Activated naive CD4-positive, alpha-beta T cell treated with anti-CD3 and anti-CD28 coated beads, Interleukin-2, amount 10 ng/mL, durations not matched to agents 5 hours and 36 hours (primary cell): Measurements from ENCODE around the gene TNFSF12. TPM values are rescaled to one million over a fixed set of nuclear protein-coding genes. Genes with fewer than 3 reads are reported as not detected.

Experiments
- total RNA-seq, 2 experiments: library from RNA; stranded (reverse); gene quantifications; one replicate each; pipeline ENCODE4 v1.2.3, GENCODE V29; 2021

TNFSF12 gene, protein sequence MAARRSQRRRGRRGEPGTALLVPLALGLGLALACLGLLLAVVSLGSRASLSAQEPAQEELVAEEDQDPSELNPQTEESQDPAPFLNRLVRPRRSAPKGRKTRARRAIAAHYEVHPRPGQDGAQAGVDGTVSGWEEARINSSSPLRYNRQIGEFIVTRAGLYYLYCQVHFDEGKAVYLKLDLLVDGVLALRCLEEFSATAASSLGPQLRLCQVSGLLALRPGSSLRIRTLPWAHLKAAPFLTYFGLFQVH
- 100 to 1,000 TPM; 100 to 103 TPM for total RNA-seq

DNA sequence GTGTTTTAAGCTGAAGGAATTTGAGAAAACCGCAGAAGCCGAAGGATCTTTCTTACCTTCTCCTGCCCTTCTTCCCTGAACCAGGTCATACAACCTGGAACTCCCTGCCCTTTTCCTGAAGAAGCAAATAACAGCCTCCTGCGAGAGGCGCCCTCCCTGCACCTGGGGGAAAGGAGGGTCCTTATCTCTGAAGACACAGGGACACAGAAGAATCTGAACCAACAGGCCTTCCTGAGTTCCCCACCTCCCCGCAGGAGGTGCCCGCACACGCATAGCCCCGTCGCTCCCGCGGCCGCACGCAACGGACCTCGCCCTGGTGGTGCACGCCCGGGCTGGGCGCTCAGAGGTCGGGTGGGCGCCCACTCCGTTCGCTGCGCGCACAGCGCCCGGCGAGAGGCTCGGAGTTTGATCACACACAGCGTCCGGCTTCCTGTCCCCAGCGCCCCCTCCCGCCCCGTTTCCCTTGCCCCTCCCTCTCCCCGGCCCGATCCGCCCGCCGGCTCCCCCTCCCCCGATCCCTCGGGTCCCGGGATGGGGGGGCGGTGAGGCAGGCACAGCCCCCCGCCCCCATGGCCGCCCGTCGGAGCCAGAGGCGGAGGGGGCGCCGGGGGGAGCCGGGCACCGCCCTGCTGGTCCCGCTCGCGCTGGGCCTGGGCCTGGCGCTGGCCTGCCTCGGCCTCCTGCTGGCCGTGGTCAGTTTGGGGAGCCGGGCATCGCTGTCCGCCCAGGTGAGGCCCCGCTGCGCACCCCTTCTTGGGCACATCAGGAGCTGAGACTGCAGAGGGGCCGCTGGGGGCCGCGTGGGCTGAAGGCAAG is at the start of gene TNFSF12:
Gene TNFSF12, plus strand, starts transcription at position 474 of the 816 bp plus-strand sequence. Its CDS starts 96 bp downstream, at position 570.

DNA sequence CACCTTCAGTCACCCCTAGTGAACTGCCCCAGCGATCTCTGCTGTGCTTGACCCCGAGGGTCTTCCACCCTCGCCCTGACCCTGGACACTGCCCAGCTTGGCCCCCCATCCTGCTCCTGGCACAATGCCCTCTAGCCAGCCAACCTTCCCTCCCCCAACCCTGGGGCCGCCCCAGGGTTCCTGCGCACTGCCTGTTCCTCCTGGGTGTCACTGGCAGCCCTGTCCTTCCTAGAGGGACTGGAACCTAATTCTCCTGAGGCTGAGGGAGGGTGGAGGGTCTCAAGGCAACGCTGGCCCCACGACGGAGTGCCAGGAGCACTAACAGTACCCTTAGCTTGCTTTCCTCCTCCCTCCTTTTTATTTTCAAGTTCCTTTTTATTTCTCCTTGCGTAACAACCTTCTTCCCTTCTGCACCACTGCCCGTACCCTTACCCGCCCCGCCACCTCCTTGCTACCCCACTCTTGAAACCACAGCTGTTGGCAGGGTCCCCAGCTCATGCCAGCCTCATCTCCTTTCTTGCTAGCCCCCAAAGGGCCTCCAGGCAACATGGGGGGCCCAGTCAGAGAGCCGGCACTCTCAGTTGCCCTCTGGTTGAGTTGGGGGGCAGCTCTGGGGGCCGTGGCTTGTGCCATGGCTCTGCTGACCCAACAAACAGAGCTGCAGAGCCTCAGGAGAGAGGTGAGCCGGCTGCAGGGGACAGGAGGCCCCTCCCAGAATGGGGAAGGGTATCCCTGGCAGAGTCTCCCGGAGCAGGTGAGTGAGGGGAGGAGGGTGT is 9.9 kb downstream of the TNFSF12 start, which contains the start of gene TNFSF13:
Gene TNFSF13, plus strand, starts transcription at position 207 of the 776 bp plus-strand sequence. Its CDS starts 290 bp downstream, at position 497.

GRCh38 chr17:7561589-7562207 is 12.8 kb downstream of the TNFSF12 start, which contains the start of gene SENP3:
TSS of gene SENP3 (plus strand) at chr17:7561919. CDS start at chr17:7563077, 1,158 bp downstream.

DNA sequence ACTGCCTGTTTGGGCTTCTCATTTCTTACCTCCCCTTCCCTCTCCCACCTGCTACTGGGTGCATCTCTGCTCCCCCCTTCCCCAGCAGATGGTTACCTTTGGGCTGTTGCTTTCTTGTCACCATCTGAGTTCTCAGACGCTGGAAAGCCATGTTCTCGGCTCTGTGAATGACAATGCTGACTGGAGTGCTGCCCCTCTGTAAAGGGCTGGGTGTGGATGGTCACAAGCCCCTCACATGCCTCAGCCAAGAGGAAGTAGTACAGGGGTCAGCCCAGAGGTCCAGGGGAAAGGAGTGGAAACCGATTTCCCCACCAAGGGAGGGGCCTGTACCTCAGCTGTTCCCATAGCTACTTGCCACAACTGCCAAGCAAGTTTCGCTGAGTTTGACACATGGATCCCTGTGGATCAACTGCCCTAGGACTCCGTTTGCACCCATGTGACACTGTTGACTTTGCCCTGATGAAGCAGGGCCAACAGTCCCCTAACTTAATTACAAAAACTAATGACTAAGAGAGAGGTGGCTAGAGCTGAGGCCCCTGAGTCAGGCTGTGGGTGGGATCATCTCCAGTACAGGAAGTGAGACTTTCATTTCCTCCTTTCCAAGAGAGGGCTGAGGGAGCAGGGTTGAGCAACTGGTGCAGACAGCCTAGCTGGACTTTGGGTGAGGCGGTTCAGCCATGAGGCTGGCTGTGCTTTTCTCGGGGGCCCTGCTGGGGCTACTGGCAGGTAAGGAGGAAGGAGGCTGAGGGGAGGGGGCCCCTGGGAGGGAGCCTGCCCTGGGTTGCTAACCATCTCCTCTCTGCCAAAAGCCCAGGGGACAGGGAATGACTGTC is 30.4 kb downstream of the TNFSF12 start, which contains the start of gene CD68:
Gene CD68, plus strand, starts transcription at position 638 of the 833 bp plus-strand sequence. Its CDS starts 40 bp downstream, at position 678.

DNA sequence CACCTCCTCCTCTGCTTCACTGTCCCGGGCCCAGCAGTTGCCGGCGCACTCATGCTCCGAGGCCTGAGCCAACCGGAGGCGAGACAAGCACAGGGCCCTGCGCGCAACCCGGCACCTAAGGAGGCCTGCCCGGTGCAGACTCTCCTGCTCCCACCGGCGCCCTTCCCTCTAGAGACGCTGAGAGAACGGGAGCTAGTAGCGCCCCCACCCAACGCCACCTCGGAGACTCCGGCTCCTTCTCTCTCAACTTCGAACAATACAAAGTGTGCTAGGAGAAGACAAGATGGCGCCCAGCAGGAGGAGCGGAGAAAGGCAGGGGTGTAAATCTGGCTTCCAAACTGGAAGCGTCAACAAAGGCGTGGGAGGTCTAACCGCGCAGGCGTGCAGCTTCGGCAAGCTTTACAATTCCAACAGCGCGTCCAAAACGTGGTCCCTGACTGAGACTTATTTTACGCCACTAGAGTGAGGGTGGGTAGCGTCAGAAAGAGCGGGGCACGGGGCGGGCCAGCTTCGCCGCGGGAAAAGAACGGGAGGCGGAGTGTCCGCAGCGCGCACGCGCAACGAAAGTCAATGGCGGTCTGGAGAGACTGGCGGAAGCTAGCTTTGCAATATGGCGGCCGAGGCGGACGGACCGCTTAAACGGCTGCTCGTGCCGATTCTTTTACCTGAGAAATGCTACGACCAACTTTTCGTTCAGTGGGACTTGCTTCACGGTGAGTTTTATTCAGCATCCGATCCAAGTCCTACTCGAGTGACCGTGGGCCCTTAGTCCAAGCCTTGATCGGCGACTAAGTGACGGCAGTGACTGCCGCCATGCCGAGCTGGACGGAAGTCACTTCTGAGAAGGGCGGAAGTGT is 34.6 kb downstream of the TNFSF12 start, which contains the start of gene MPDU1:
Gene MPDU1, plus strand, starts transcription at position 600 of the 857 bp plus-strand sequence. Its CDS starts 11 bp downstream, at position 611.

DNA sequence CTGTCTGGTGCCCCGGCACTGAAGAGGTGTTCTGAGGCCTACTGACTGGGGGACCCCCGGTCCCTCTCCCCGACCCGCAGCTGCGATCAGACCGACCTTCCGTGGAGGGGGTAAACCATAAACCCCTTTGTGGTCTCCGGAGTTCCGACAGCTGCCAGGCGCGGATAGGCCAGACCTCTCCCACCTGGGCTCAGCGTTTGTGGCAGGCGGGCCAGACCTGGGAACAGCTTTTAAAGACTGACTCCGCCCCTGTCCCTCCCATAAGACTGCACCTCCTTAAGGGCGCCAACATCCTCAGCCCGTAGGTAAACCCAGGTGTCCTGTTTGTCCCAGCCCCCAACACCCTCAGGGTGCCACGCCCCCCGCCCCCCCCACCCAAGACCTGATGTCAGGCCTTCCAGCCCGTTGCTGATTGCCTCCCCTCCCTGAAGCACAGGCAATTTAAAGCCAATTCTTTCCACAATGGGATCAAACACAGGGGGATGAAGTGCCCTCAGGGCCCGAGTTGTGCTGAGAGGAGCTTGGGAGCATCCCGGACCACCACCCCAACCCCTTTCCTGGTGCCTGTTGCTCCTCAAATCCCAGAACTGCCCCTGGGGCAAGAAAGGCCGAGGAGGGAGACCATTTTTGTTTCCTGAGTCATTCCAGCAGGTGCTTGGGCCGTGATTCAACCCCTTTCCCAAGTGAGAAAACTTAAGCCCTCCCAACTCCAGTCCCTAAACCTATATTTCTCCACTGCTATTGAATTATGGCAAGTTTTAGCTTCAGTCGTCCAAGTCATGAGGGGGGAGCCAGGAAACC is 41.2 kb downstream of the TNFSF12 start, which contains the start of gene SOX15:
Gene SOX15, minus strand, starts transcription at position 204 of the 801 bp plus-strand sequence. CDS start 418 bp downstream, outside the sequence.

Other genes with a start within 250 kb of the TNFSF12 start
- gene EIF5A, start 241.4 kb upstream of the TNFSF12 start, total RNA-seq: 100 to 1,000 TPM; 429 to 433 TPM
- gene GPS2, start 233.7 kb upstream of the TNFSF12 start, total RNA-seq: 10 to 100 TPM; 67.6 to 77.5 TPM
- 10 to 100 TPM; 35.8 to 41.7 TPM for gene NEURL4, start 219.7 kb upstream of the TNFSF12 start, total RNA-seq
- gene ACAP1, start 212.5 kb upstream of the TNFSF12 start, total RNA-seq: 100 to 1,000 TPM; 738 to 785 TPM
- gene KCTD11, start 196.9 kb upstream of the TNFSF12 start, total RNA-seq: 1 to 10 TPM; 7.0 to 7.1 TPM
- gene TMEM95, start 193.9 kb upstream of the TNFSF12 start, total RNA-seq: not detected
- 1 to 10 TPM; 1.6 to 1.9 TPM for gene TNK1, start 168.0 kb upstream of the TNFSF12 start, total RNA-seq
- 100 to 1,000 TPM; 159 to 160 TPM for gene PLSCR3, start 154.5 kb upstream of the TNFSF12 start, total RNA-seq
- 10 to 100 TPM; 66.2 to 67.9 TPM for gene TMEM256, start 145.0 kb upstream of the TNFSF12 start, total RNA-seq
- gene NLGN2, start 141.2 kb upstream of the TNFSF12 start, total RNA-seq: 1 to 10 TPM; 4.9 to 5.1 TPM
- gene SPEM1, start 128.7 kb upstream of the TNFSF12 start, total RNA-seq: not detected
- not detected for gene SPEM2, start 123.4 kb upstream of the TNFSF12 start, total RNA-seq
- gene SPEM3, start 120.2 kb upstream of the TNFSF12 start, total RNA-seq: not detected
- 10 to 100 TPM; 16.3 to 17.0 TPM for gene TMEM102, start 113.6 kb upstream of the TNFSF12 start, total RNA-seq
- gene FGF11, start 109.5 kb upstream of the TNFSF12 start, total RNA-seq: 10 to 100 TPM; 21.3 to 21.6 TPM
- 10 to 100 TPM; 15.3 to 19.0 TPM for gene CHRNB1, start 104.0 kb upstream of the TNFSF12 start, total RNA-seq
- 10 to 100 TPM; 29.0 to 29.5 TPM for gene ZBTB4, start 69.4 kb upstream of the TNFSF12 start, total RNA-seq
- gene SLC35G6, start 67.6 kb upstream of the TNFSF12 start, total RNA-seq: not detected
- gene POLR2A, start 64.7 kb upstream of the TNFSF12 start, total RNA-seq: 100 to 1,000 TPM; 174 to 175 TPM
- 1 to 10 TPM; 7.2 to 7.4 TPM for gene TNFSF13, start 9.7 kb downstream of the TNFSF12 start, total RNA-seq
- 10 to 100 TPM; 37.6 to 42.1 TPM for gene SENP3, start 12.9 kb downstream of the TNFSF12 start, total RNA-seq
- 10 to 100 TPM in 1 of 2 experiments, 1 to 10 TPM in 1; 9.8 to 10.3 TPM for gene CD68, start 30.6 kb downstream of the TNFSF12 start, total RNA-seq
- gene MPDU1, start 34.8 kb downstream of the TNFSF12 start, total RNA-seq: 10 to 100 TPM; 52.8 to 56.0 TPM
- under 1 TPM; 0.17 to 0.38 TPM for gene SOX15, start 41.0 kb downstream of the TNFSF12 start, total RNA-seq
- 10 to 100 TPM; 29.3 to 32.6 TPM for gene FXR2, start 65.8 kb downstream of the TNFSF12 start, total RNA-seq
- 10 to 100 TPM; 32.7 to 38.7 TPM for gene SAT2, start 78.8 kb downstream of the TNFSF12 start, total RNA-seq
- not detected for gene SHBG, start 81.1 kb downstream of the TNFSF12 start, total RNA-seq
- gene ATP1B2, start 101.9 kb downstream of the TNFSF12 start, total RNA-seq: under 1 TPM; 0.17 to 0.18 TPM
- 100 to 1,000 TPM; 147 to 148 TPM for gene TP53, start 138.4 kb downstream of the TNFSF12 start, total RNA-seq
- 10 to 100 TPM; 12.5 to 13.4 TPM for gene WRAP53, start 139.4 kb downstream of the TNFSF12 start, total RNA-seq
- not detected for gene EFNB3, start 156.1 kb downstream of the TNFSF12 start, total RNA-seq
- gene DNAH2, start 168.7 kb downstream of the TNFSF12 start, total RNA-seq: not detected